ENCODE results near the gene LYPD6. TPM values are rescaled to one million over a fixed set of nuclear protein-coding genes. Genes with fewer than 3 reads are reported as not detected.

Gene LYPD6
- total RNA-seq, 1 donor from 2014 or later: 0.96 TPM

DNA sequence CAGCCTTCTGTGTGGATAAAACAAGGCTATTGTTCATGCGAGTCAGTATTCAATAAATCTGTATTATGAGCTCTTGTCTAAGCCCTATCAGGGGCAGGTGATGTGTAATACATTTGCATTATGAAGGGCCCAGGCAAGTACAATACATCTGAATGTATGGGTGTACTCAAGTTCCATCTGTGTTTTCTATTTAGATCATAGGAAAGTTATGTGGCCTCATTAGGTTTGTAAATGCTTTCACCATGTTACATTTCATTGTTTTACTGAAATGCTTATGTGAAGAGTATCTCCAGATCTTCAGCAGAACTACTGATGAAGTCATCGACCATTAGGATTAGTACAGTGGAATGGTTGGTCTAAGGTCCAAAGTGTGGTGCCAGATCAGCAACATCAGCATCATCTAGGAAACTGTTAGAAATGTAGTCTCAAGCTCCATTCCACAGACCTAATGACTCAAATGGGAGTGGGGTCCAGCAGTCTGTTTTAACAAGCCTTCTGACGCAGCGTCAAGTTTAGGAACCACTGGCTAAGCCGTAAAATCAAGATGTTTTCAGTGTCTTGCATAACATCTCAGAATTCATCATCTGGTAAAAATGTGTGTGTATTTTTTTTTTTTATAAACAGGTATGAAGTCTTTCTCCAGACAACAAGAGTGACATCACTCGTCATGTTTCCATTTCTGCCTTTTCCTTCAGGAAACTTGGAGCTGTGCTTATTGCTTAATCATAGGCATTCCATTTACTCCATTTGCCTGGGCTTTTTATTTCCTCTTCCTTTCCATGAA is 80.5 kb downstream of the LYPD6 start:
- no peak for ATAC-seq

DNA sequence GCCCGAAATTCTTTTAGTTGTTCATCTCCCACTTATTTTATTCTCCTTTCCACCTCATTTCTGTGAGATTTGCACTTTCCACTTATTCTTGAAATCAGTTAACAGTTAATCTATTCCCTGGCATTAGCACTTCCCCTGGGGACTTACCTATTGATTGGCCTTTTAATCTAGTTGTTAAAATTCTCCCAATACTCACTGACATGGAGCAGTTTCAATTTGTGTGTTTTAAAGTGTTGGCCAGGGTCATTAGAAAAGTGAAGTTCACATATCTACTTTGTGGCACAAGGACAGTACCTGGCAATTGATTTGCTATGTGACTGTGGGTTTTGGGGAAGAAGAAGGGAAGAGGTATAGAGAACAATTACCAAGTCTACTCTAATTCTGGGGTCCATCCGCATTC is 83.1 kb downstream of the LYPD6 start:
- no peak for ATAC-seq

DNA sequence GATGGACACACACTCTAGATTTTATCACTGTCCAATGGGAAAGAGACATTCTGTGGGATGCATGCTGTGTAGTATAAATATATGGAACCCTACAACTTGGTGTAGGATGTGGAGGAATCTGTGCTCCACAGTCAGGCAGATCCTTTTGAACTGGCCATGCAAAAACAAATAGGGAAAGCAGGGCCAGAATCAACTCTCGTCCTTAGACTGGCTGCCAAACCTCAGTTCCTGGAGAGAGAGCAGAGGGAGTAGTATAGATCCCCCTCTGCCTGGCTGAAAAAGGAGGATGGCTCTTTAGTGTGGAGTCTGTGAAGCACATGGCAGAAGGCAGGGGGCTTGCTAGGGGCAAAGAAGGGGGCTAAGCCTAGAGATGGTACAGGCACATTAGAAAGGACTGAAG is 84.7 kb downstream of the LYPD6 start:
- no peak for ATAC-seq

DNA sequence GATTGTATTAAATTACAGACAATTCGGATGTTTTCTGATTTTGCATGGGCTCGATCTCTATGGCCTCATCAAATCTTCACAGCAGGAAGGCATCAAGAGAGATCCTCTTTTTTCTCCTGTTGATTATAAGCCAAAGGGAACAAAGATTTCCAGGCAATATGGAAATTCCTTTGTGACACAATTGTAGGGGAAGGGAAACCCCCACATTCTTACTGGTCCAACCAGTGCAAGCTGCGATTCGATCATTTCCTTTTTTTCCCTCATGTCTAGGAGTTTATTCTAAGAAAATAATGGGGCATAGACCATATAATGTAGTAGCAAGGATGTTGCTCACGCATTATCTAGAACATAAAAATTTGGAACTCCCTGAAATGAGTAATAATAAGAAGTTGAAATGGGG is 87.7 kb downstream of the LYPD6 start:
- ATAC-seq: no peak

DNA sequence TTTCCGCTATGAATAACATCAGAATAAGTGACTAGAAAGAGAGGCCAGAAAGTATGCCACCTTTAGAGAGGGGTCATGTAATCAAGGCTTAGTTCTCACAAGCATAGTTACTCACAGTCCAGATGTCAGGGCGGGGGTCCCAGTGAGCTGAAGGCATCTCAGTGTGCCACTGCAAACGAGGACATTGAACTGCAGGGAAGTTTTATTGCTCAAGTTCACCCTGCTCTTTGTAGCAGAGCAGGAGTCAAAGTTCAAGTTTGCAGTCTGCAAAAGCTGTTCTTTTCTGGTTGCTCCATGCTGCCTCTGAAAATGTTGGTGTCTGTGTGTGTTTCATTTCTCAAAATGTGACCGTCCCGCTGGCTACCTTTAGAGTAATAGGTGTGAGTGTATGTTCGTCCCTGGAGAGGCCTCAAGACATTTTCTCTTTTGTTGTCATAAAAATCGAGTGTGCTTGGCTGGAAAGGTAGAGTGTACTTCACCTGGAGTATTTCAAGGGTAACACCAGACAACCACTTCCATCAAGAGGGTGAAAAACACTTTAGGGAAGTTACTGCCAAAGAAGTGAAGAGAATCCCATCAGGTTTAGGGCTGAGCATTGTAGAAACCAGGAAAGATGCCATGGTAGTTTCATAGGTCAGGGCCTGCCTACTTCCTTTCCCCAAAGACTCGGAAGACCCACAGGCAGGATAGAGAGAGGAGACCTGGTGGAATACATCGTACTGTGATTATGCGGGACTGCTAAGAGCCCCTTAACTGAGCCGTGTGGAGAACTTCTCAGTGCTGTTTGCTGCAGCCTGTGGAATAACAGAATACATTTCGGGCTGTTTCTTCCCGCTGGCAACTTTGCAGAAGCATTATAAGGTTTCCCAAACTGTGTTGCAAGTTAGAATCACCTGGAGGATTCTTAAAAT is 89.9 kb downstream of the LYPD6 start:
- no peak for ATAC-seq

DNA sequence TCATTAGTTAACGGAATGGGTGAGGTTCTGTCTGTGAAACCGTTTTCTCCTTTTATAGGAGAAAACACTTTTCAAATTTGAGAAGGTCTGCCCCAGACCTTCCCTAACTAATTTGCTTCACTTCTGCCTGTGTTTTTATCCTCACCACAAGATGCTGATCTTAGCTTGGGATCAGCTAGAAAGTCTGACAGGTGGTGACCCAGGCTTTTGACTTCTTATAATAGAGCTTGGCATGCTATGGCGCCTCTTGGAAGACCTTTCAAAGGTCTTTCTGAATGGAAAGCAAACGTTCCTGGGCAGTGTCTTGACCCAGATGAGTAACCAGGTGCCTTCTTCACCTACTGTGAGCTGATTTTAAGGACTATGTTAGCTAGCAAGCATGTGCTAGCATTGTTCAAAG is 91.4 kb downstream of the LYPD6 start:
- ATAC-seq: no peak

DNA sequence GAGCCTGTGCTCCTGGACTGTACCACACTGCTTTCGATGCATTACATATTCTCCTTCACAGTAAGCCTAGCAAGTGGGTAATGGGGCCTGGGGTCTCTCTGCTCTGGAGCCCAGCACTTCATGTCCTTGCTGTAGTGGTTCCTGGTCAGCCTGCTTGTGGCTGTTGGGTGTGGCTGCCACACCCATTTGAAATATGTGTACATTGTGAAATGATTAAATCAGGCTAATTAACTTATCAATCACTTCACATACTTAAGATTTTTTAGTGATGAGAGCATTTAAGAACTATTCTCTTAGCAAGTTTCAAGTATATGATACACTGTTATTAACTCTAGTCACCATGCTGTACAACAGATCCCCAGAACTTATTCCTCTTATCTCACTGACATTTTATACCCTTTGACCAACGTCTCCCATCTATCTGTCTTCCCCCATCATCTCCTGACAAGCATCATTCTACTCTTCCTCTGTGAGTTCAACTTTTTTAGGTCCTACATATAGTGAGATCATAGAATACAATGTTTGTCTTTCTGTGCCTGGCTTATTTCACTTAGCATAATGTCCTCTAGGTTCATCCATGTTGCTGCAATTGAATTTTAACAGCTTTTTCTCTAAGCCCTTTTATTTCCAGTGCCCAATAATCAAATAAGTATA is 92.1 kb downstream of the LYPD6 start:
- ATAC-seq: peak; percentile 17

DNA sequence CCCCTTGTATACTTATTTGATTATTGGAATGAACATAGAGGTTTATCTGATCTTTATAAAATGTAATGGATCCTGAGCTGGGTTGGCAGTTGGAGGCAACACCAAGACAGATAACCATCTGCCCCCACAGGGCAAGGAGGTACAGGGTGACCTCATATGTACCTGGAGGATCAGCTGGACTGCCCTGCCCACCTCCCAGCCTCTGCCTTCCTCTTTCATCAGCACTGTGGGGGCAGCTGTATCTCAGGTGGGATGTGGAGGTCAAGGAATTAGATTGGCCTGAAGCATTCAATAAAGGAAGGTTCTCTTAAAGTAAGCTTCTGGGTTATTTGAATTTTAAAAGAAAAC is 92.6 kb downstream of the LYPD6 start:
- ATAC-seq: no peak

DNA sequence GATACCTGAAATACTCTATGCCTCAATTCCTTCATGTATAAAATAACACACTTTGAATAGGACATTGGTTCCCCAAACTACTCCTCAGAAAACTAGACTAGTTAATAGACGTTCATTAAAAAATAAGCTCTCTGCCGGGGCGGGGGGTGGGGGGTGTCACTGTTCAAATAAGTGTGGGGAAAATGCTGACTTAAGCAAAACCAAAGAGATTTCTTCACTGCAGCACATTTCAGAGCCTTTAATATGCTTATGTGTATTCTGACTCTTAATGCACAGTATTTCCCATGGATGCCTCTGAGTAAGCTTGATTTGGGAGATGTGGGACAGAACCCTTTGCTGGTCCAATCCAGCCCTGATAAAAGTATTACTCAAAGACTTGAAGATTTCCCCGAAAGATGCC is 93.2 kb downstream of the LYPD6 start:
- ATAC-seq: no peak

DNA sequence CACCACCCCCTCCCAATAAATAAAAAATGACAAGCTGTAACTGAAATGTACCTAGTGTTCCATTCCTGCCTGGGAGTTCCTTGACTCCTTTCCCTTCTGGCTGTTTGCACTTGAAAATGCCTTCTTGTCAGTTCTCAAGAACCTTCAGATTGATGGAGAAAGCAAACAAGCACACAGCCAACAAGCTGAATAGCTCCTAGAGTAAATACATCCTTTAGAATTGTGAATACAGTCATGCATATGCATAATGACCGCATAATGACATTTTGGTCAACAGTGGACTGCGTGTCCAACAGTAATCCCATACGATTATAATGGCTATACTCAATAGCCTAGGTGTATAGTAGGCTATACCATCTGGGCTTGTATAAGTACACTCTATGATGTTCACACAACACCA is 97.0 kb downstream of the LYPD6 start:
- ATAC-seq: no peak

DNA sequence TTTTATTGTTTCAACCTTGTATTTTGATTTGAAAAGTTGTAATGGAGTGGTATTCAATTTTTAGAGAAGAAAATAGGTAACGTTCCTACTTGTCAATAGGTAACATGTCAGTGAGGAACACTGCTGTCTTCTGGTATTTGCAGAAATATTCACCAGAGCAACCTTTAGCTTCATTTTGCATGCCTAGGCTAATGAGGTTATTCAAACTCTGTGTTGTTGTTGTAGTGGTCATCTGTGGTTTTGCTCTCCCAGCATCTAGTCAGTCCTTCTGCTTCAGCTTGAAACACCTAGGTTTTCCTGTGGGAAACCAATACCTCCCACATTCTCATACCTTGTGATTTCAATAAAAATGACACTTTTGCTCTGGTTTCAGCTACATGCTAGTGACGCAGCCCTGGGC is 98.4 kb downstream of the LYPD6 start:
- ATAC-seq: no peak

DNA sequence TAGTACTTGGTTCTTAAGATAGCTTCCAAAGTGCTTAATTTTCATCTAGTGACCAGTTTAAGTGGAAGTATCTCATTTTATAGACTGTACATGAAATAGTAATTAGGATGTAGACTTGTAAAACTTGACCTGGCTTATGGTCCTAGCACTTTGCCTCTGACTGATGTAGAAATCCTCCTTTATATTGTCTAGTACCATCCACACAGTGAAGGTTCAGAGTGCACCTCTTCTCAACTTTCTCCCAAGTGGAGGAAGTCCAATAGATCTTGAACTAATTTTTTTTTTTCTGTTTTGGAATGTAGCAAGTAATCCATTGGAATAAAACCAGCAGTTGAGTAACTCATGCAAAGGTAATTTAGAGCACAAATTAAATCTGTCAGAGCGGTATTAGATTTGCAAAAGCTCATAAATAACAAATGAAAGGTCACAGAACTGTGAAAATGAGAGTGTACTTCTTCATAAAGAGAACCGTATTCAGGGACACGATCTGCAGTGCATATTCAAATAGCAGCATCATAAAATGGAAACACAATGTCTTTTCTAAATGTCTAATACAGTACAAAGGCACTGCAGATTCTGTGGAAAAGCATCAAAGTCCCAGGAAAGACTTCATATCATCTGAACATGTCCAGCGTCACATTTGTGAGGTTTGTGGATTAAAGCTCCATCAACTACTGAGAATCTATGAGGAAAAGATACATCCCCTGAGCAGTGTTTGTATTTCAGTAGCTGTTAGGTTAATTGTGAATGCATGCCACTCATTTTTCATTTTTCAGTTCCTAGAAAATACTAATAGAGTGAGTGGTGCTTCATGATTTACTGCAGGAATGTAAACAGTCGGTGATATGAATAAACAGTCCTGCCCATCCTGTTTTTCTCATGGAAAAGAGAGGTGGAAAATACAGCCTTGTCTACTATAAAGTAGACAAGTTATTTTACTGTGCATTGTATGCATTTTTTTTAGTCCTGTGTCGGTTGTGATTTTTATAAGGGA is 100.7 kb downstream of the LYPD6 start:
- no peak for ATAC-seq

DNA sequence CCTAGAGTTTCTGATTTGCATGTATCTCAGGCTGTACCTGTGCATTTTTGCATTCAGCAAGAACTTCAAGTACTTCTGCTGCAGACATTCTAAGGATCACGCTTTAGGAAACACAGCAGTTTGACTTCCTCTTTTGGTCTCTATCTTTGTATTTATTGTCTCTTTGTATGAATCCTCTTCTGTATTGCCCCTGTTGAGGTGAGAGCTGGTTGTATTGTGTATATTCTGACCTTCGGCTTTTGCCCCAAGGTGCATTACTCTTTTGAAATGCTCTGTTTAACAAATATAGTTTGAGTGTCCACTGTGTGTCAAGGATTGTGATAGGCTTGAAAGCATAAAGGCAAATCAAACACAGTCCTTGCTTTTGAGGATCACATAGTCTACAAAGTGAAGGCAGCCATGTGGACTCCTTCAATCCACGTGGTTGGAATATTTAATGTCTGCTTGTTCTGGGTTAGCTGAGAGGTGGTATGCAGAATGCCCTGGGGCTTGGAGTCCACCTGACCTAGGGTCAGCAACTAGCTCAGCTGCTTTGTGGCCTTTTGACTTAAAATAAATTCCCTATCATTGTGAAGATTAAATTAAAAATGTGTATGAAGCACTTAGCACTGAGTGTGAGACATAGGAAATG is 108.1 kb downstream of the LYPD6 start:
- ATAC-seq: no peak

DNA sequence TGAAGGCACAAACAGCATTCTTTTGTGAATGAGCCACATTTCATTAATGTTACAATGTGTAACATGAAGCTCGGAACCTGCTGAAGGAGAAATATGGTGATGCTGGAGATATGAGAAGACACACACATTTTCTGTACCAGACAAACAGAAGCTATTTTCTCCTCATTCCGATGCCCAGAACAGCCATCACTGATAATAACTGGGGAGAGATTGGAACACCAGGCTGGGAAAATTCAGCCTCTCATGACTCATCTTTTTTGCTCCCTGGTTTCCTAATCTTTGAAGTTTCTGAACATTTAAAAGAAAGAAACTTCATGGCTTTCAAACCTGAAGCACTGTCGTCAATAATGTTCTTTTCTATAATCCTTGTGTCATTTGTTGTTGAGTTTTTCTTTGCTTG is 110.9 kb downstream of the LYPD6 start:
- no peak for ATAC-seq

DNA sequence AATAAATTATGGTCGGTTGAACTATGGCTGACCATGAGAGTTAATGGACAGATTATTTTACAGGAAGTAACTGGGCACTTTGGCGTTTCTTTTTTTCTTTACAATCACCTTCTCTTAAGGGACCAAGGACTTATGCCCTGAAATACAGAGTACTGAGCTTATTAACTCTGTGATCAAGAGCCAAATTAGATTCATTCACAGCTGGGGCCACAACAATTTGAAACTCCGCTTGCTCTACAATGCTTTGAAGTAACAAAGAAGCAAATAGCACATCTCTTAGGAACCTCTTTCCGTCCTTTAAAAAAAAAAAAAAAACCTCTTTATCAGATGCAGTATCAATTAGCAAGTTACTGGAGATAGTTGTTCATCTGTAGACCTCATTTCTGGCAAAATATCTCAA is 112.0 kb downstream of the LYPD6 start:
- ATAC-seq: no peak

DNA sequence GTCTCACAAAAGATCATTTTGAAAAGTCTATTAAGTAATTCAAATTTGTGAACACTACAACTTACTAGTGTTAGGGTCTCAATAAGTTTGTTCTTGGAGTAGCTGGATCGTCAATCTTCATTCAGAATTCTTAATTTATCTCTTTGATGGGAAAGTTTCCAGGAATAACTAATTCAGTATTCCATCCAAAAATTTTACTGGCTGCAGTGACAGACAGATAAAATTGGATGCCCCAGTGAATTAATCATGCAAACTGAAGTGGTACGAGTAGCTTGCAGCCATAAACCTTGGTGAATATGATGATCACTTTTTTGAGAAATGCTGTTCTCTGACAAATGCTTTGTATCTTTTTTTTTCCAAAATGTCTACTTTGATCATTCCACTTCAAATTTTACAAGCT is 112.8 kb downstream of the LYPD6 start:
- no peak for ATAC-seq

DNA sequence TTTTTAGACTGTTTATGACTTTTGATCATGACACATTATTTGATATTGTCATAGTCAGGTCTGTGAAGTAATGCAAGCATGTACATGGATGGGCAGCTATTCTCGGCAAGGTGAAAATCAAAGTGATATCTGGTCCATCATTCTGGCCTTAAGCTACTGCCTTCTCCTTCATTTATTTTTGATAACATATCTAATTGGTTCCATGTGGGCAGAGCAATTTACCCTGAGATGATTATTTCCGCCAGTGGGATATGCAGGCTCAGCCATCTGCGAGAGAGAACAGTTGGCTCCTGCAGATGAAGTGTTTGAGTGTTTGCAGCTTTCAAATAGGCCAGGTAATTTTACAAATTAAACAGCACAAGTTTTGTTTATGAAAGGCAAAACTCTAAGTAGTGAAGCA is 116.4 kb downstream of the LYPD6 start:
- ATAC-seq: no peak

DNA sequence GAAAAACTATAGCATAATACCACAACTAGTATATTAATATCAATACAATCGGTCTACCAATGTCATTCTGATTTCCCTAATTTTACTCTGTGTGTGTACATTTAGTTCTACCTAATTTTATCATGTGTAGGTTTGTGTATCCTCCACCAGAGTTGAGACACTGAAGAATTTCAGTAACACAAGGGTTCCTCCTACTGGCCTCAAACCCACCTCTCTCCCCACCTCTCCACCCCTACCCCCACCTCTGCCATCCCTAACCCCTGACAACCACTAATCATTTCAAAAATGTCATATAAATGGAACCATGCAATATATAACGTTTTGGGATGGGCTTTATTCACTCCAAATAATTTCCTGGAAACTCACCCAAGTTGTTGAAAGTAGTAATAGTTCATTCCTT is 117.9 kb downstream of the LYPD6 start:
- no peak for ATAC-seq

DNA sequence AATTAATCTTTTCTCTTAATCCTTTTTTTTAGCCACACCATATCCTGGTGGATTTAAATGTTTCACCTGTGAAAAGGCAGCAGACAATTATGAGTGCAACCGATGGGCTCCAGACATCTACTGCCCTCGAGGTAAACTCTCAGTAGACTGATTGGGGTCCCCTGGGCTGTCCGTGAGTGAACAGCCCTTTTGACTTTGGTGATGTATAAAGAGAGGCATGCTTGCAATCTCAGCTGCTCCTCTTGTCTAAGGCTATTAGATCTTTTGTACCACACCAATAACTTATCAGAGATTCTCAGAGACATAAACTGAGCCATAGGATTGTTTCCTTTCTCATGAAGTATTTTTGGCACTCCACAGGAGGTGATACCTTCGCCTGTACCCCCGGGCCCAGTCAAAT is 118.6 kb downstream of the LYPD6 start:
- ATAC-seq: no peak

DNA sequence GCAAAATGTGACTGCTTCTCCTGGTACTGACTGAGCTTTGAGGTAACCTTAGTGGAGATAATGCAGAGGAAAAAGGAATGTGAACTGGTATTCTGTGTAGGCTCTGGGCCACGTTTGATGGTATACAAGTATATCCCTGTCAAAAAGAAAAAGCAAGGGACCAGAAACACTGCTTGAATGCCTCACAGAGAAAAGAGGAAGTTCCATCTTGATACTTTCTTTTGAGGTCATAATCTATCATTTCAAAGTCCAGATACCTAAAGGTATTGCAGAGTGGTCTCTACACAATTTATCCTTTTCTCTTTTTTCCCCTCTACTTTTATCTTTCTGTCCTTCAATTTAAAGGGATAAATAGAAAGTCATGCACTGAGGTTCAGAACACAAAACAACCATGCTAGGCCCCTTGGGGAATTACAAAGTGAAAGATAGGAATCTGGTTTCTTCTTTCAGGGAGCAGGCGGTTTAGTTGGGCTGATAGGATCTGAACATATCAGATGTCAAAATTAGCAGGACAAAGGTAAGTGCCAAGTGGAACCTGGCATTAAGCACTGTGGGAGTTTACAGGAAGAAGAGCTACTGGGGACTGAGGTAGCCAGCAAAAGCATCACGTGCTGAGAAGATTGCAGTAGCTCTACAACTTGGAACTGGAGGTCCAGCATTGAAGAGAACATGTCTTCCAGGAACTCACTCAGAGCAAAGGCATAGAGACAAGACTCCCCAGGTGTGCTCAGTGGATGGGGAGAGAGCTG is 121.2 kb downstream of the LYPD6 start:
- no peak for ATAC-seq

DNA sequence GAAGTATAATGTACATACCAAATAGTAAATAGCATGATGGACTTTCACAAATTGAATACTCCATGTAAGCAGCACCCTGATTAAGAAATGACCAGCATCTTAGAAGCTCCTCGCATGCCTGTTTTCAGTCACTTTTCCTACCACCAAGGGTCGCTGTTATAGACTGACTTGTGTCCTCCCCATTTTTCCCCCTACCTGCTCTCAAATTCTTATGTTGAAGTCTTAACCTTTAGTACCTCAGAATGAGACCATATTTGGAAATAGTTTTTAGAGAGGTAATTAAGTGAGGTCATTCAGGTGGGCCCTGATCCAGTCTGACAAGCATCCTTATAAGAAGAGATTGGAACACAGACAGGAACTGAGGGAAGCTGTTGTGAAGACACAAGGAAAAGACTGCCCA is 125.9 kb downstream of the LYPD6 start:
- ATAC-seq: no peak
